Activated T-cell treated with anti-CD3 and anti-CD28 coated beads for 1 hour (primary cell): ENCODE results near the gene KCNAB1.

Experiments used
- DNase-seq: peaks from one replicate; pipeline ENCODE4 v3.0.0-alpha.2; 2020; ENCODE audit warnings: low read depth

KCNAB1 gene

DNA sequence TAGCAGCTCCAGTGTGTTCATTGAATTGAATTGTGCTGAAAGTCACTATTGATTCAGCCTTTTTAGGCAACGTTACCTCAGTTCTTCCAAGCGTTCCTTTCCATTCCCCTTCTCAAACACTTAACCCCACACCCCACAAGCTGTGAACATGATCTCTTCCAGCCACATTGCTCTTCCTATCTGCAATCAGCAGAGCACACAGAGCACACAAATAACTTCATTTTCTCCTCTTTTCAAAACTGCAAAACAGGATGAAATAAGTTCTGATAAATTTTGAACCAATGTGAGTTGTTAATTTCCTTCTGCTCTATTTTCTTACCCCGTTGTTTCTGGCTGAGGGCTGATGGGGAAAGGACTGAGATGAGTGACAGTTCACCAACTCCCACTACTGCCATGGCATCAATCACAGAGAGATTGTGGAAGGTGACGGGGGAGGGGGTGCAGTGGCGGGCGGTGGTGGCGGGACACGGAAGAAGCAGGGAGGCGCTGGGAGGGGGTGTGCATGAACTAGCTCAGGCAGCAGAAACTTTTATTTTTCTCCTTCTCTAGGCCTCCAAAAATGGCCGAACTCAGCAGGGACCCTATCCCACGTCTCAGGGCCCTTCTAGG lies 287.3 kb downstream of the KCNAB1 start:
- DNase-seq = no peak

DNA sequence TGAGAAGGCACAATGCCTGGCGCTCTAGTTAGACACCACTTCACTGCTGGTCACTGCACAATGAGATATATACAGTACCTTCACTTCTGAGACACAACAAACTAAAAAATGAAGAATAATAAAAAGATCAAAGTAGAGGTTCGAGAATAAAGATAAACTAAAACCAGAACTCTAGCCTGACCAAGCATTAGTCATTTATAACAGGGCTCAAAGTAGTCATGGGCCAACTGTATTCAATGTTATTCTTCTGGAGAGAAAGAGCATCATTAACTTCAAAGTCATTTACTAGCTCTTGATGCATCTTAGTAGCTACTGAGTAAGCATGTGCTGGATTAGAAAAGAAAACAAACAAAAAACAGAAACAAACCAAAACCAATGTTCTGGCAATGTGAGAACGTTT lies 289.3 kb downstream of the KCNAB1 start:
- no peak for DNase-seq

DNA sequence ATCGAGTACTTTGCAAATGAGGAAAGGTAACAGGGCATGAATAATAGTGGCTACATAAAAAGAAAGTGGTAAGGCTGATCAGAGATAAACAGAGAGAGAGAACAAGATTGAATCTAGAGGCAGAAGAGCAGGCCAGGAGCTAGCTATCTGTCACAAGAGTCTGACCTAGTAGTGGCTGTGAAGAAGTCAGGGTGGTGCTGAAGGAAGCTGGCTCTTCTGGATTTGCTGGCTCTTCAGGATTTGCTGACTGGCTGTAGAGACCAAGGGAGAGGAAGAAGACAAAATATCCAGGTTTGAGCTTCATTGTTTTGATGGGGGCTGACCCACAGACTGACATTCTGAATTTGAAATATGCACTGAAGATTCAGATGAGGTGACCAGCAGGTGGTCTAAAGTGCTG lies 292.2 kb downstream of the KCNAB1 start:
- no peak for DNase-seq

DNA sequence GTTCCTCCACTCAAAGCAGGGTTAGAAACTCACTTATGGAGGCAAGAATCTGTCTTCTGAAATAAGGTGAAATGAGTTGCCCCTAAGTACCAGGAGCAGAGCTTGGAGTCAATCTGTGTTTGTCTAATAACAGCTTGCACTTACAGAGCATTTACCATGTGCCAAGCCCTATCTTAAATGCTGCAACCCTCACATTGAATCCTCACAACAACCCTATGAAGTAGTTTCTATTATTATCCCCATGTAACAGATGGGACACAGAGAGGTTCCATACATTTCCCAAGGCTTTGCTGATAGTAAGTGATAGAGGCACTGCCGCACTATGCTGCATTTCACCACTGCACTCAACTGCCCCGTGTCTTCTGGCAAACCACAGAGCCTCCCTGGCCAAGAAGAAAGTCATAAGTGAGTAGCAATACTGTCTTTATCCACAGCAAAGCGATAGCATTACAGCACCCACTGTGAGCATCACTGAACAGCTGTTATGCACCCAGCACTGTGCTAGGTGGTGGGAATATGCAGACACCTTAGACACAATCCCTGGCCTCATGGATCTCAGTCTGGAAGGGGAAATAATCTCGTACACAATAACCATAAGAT lies 293.0 kb downstream of the KCNAB1 start:
- DNase-seq = no peak

DNA sequence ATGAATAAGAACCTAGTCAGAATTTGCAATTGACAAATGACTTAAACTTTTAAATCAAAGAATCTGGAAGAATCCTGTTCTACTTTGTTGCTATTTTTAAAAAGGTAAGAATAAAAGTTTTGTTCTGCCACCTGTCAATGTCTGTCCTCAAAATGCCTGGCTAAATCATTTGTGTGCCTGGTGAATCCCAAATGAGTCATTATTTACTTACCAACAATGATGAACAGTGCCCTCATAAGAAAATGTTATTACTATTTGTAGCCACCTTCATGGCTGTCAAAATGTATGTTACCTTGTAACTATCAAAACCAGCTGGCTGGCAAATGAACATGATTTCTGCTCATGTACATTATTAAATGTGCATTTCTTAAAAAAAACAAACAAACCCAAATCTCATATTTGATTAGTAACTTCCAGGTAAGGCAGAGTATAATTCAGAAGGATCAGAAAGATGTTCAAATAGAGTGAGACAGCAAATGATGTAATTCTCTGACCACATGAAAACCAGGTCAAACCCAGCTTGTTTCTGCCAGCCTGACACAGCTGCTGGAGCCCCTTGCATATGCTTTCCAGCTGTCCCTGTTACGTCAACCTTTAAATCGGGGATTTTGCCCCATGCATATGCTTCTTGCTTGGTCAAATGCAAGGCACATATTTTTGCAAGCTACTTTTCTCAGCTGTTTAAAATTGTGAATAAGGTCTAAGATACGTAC lies 296.6 kb downstream of the KCNAB1 start:
- DNase-seq = no peak

DNA sequence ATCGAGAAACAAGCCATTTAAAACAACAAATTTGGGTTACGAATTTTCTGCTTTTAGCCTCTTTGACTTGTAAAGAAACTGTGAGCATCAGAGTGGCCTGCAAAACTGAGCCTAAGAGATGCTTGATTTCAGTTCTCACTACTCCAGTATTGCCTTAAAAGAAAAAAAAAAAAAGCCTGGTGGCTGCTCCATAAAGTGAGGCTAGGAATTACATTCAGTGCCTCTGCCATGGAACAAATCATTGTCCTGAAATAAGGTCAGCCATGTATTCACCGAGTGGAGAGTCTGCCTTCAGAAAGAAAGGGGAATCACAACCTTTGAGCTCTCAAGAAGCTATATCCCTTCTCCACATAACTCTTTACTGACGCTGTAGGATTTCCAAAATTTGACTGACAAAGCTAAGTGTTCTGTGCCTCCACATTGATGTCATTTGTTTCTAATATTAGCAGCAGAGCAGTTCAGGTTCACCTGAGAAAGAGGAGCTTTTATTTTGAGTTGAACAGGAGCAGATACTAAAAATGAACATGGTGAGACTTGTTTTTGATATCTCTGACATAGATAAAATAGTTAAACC lies 297.3 kb downstream of the KCNAB1 start:
- DNase-seq = no peak

DNA sequence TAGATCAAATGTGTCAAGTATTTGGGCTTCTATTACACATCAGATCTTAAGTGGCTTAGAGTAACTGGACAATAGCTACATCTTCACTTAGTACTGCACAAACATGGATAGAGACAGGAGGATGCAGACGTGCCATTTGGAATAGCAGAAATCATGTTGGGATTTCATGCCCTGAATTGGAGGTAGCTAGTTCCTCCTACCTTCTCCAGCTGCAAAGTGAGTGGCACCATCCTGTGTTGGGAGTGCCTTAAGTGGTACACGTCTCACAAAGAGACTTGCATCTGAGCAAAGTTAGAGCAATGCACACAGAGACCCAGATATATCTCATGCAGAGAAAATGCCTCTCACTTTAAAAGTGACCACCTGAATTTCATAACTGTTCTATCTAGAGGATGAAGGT lies 298.1 kb downstream of the KCNAB1 start:
- DNase-seq = no peak

DNA sequence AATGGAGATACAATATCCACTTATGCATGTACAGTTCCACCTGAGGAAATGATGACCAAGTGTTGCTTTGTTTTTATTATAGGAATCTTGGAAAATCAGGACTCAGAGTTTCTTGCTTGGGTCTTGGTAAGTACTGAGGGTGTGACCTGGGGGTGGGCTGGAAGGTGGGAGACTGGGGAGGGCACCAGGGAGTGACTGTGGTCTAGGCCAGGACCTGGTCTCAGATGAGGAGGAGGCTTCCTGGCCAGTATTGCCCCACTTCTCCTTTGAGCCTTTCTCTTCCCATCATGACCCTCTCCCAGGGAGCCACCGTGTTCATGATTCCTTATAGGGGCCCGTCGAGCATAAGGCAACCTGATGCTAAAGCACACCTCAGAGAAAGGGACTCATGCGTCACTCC lies 301.2 kb downstream of the KCNAB1 start:
- no peak for DNase-seq

DNA sequence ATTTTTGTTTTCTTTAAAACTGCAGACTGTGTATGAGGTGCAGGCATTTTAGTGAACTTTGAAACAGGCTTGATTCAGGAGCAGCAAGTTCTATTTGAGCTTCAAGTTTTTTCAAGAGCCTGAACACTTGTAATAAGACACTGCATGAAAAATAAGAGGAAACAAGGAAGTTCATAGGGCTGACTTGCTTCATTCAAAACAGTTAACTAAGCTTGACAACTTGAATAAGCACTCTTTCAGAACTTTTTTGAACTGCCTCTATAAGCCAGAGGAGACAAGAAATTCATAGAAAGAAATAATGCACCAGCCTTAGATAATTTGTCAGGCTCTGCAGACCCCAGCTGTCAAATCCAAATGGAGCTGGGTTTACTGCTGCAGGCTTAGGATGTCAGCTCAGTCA lies 304.4 kb downstream of the KCNAB1 start:
- DNase-seq = no peak

DNA sequence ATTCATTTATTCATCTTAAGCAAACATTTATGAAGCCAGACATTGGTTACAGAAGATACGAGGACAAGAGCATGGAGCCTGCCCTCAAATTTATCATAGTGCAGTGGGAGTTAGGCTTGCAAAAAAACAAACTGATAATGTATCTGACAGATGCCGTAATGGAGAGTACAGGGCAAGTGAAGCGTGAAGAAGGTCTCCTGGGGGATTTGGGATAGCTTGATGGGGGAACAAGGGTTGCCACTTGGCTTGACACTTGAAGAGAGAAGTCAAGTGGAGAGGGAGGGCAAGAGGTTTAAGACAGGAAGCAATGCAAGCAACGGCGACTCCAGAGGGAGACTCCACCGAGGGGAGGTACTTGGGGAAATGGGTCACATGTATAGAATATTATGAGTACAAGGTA lies 305.3 kb downstream of the KCNAB1 start:
- DNase-seq = no peak

DNA sequence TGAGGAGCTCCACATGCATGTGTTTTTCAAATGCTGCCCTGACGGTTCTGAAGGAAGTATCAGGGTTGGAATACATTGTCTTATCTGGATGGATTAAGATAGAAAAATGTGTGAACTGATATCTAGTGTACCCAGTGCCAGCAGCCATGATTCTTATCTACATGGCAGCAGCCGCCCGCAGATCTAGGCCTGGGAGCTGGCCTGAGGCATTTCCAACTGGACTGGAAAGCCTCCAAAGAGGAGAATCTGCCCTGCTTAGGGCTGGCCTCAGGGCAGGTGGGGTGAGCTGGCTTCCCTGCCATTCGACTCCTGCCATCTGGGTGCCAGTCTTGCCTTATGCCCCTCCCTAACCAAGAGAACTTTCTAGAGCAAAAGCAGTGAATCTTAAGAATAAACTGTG lies 308.7 kb downstream of the KCNAB1 start:
- no peak for DNase-seq

DNA sequence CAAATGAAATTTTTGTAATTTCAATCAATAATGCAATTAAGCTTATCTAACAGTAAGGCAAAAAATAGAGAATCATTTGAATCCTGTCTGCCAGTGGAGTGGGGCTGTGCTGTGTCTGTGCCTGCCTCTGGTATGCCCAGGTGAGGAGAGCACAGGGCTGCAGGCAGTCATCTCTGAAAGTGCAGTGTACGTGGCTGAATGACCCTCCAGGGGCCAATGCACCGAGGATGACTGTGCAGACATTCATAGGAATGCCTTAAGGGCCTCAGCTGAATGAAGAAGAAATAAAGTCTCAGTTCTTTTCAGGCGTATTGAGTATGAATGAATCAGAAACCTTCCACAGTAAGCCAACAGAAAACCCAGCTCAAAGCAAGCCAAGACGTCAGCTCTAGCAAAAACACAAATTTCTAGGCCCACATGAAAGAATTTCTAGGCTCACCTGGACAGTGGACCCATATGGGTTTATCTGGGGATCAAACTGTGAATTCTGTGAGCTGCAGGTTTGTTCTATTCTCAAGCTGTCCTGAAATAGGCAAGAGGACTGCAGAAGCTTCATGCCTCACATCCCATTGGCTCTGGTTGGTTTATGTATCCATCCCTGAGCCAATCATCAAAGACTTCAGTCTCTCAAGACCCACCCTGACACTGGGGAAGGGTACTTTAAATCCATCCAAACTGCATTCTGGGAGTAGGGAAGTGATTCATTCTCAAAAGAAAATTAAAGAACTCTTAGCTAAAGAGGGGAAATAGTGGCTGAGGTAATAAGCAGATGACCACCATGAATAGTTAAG lies 311.2 kb downstream of the KCNAB1 start:
- no peak for DNase-seq

DNA sequence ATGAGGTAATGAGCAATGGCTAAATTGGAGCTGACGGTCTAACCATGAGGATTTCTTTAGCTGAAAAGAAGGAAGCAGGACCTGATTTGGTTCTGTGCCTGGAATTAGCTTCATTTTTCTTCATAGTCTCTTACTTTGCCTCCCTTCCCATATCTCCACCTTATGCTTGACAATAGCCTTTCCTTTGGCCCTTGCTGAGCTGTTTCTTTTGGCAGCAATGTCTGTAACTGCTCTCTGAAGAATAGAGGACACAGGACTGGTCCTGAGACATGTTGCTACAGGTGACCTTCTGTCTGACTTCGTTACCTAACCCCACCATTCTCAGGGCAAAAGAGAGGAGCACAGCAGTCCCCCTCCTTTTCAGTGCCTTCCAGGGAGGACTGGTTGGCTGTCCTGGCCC lies 312.2 kb downstream of the KCNAB1 start:
- no peak for DNase-seq

DNA sequence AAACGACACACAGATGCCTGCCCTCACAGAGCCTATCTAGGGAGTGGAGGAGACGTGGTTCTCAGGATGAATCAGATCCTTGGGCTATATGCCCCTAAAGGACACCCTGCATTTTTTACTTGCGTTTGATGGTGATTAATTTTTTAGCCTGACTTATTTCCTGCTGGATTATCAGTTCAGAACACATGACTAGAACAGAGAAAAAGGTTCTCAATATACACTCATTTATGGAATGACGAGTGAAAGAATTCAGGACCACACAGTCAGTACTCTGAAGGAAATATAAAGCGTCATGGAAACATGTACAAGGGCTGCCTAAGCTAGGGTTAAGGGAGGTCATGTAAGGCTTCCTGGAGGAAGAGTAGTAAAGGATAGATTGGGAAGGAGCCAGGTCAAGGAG lies 312.8 kb downstream of the KCNAB1 start:
- DNase-seq = no peak

DNA sequence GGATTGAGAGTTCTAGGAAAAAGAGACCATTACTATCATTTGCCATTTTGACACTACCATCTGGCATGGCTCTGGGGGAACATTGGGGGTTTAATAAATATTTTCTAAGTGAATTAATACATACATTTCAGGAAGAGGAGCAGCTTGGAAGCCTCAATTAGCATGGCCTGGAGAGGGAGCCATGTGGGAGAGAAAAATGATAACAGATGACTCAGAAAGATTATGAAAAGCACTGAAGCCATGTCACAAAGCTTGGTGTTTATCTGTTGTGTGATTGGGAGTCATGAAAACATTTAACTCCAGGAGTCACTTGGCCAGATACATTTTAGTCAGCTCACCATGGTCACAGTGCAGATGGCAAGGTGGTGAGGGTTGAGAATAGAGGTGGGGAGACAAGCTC lies 313.5 kb downstream of the KCNAB1 start:
- DNase-seq = no peak

DNA sequence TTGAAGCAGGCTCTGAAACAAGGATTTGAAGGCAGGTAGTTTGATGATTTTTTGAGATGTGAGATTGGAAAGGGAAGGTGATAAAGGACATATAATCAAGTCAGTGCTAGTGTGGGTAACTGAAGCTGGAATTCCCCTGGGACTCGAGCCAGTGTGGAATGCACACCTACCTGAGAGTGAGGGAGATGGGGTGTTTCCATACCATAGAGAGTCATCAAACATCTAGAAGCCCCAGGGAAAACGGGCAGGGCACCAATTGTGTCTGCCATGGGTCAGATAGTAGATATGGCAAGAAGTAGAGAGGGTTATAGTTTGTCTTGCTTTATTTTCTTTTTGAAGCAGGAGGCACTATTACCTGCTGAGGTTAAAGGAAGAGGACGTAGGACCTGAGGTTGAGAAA lies 314.5 kb downstream of the KCNAB1 start:
- DNase-seq = no peak

DNA sequence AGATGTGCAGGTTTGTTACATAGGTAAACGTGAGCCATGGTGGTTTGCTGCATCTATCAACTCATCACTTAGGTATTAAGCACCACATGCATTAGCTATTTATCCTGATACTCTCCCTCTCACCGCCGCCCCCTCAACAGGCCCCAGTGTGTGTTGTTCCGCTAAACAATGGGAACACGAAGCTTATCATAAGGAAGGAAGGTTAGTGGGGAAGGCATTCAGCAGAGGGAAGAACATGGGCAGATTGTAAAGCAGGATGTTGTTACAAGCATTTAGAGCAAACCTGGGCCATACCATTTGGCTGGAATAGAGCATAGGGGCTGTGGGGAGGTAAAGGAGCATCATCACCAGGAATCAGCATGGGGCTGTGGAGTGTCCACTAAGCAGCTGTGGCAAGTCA lies 322.7 kb downstream of the KCNAB1 start:
- DNase-seq = no peak

DNA sequence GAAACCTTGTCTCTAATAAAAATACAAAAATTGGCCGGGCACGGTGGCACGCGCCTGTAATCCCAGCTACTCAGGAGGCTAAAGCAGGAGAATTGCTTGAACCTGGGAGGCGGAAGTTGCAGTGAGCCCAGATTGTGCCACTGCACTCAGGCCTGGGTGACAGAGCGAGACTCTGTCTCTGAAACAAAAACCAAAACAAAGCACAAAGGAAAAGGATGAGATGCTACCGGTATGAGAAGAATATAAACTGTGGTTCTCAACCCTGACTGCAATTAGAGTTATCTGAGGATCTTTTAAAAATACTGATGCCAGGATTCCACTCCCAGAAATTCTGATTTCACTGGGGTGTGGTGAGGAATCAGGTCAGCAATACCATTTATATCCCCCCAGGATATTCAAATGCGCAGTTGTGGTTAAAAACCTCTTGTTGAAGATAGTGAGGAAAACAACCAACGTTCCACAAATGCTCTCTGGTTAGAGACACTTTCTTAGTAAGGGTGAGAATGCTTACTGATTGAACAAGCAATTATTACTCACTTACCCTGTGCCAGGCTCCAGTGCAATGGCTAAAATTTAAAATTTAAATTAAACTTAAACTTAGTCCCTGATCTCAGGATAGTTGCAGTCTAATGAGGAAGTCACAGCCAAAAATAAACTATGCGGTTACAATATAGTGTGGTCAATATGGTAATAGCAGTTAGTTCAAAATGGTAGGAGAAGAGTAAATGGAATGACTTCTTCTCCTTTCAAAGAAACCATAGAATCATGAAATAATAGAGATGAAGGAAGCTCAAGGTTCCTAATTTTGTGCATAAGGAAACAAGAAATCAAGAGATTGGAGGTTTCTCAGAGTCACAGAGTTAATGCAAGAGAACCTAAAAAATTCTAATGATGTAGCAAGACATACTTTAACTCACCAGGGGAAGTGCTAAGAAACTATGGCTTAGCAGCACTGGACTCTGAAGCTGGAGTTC lies 325.0 kb downstream of the KCNAB1 start:
- DNase-seq = no peak

DNA sequence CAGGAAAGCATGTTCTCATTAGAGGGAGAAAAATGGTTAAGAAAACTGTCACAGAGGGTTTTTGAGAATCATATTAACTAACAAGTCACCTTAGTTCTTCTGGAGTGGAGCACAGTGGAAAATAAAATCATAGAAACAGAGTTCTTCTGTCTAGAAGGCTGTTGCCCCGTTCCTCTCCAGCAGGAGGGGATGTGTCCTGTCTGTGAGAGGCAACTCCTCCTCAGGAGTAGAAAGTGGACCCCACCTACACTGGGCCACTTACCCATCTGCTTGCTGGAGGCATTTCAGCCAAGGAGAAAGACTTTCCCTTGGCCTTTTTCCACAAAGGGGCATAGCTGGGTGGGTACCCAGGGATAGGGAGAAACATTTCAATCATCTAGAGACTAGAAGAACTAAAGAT lies 327.9 kb downstream of the KCNAB1 start:
- peak; percentile 9 for DNase-seq

DNA sequence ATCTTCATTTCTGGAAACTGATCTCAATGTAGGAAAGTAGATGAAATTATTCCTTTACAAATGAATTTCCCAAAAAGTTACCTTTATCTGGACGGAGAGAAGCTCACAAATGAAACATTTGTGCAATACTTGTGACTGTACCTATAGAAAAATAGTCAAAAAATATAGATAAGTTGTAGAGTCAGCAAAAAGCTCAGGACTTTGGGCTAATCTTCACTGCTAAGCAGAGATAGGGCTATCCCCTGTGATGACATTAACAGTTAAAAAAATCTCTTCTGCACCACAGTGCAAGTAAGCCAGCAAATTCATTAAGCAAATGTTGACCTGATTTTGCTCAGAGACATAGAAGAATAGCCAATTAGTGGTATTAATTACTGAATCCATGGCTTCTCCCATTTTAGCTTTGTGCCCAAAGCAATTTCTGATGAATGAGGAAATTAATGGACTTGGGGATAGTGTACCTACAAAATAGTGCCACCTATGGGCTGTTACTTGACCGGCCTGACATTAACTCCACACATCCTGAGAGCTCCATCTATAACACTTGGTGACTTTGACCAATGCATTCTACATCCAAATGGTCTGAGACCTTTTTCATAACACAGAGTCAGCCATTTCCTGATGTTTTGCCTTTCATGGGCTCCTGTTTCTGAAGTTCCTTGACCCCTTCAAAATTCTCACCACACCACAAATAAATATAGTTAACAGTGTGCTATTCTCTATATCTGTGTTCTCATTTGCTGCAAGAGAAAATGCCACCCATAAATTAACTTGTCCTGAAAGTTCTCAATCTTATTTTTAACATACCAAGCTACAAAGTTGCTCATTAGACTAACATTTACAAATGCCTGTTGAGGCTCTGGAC lies 329.6 kb downstream of the KCNAB1 start:
- DNase-seq = no peak
